CD14-positive monocyte (primary cell): ENCODE data around the gene CATSPERE. TPM values are rescaled to one million over a fixed set of nuclear protein-coding genes. Genes with fewer than 3 reads are reported as not detected.
"Not testable (repeated sequence)": the region's sequence is repeated elsewhere in the genome, so short reads cannot be mapped to it uniquely, and the experiment has no call there.

Experiments used
- DNase-seq, 3 donors: peaks; one replicate each; pipeline ENCODE4 v3.0.0-alpha.2; 2011 to 2022
- H2AFZ ChIP-seq: 2 replicates; pipeline ENCODE4 v1.6.0; 2012; ENCODE audit warnings: mild to moderate bottlenecking, low read depth, low read length, inconsistent platforms; ENCODE audit not compliant: insufficient read depth, poor library complexity, severe bottlenecking
- H3K27ac ChIP-seq, 2 donors: 1 replicate in 1 of 2; 2 replicates in 1 of 2; pipeline ENCODE4 v1.5.1; 2012 to 2013; ENCODE audit warnings: low read length in 2 of 2, control low read depth in 1 of 2, inconsistent platforms in 1 of 2, low read depth in 1 of 2, mild to moderate bottlenecking in 1 of 2
- H3K27me3 ChIP-seq, 2 donors: one replicate each; pipeline versions ENCODE4 v1.6.0 to v1.6.1; 2011 to 2013; ENCODE audit warnings: low read length in 2 of 2; ENCODE audit not compliant: control insufficient read depth in 2 of 2, insufficient read depth in 2 of 2
- H3K36me3 ChIP-seq, 2 donors: replicated peaks in 1 of 2; 1 replicate in 1 of 2; 2 replicates in 1 of 2; pipeline versions ENCODE4 v1.5.1 to v1.6.1; 2012 to 2013; ENCODE audit warnings: low read length in 2 of 2, control low read depth in 1 of 2, inconsistent platforms in 1 of 2, mild to moderate bottlenecking in 1 of 2; ENCODE audit not compliant: insufficient read depth in 2 of 2, control insufficient read depth in 1 of 2
- H3K4me1 ChIP-seq, 2 donors: 1 replicate in 1 of 2; 2 replicates in 1 of 2; pipeline versions ENCODE4 v1.5.1 to v1.6.1; 2012 to 2013; ENCODE audit warnings: low read length in 2 of 2, control low read depth in 1 of 2, inconsistent platforms in 1 of 2, mild to moderate bottlenecking in 1 of 2, moderate library complexity in 1 of 2; ENCODE audit not compliant: insufficient read depth in 2 of 2, control insufficient read depth in 1 of 2
- H3K4me2 ChIP-seq: replicated peaks from 2 replicates; pipeline ENCODE3; 2012; ENCODE audit warnings: low read length, moderate library complexity, mild to moderate bottlenecking; ENCODE audit not compliant: poor library complexity, severe bottlenecking; ENCODE audit errors: extremely low read depth
- H3K4me3 ChIP-seq, 3 experiments: fragments of 200-600 bp in 1 of 3; sonication (generic) in 1 of 3; replicated peaks in 1 of 3; 1 replicate in 2 of 3; 2 replicates in 1 of 3; pipeline ENCODE4 v1.5.1; 2011 to 2013; ENCODE audit warnings: low read length in 3 of 3, mild to moderate bottlenecking in 3 of 3, control low read depth in 2 of 3, low read depth in 2 of 3, inconsistent platforms in 1 of 3, moderate library complexity in 1 of 3
- H3K79me2 ChIP-seq: 2 replicates; pipeline ENCODE4 v1.6.0; 2012; ENCODE audit warnings: mild to moderate bottlenecking, control low read depth, inconsistent platforms, low read length, moderate library complexity; ENCODE audit not compliant: insufficient read depth
- H3K9ac ChIP-seq: 2 replicates; pipeline ENCODE4 v1.6.0; 2017; ENCODE audit warnings: low read length, mild to moderate bottlenecking; ENCODE audit not compliant: insufficient read depth, poor library complexity, severe bottlenecking
- H3K9me3 ChIP-seq, 2 donors: replicated peaks in 1 of 2; 1 replicate in 1 of 2; 2 replicates in 1 of 2; pipeline versions ENCODE4 v1.5.1 to v1.6.1; 2012 to 2013; ENCODE audit warnings: low read length in 2 of 2, control low read depth in 1 of 2; ENCODE audit not compliant: control insufficient read depth in 1 of 2, insufficient read depth in 1 of 2
- H4K20me1 ChIP-seq: 2 replicates; pipeline ENCODE4 v1.6.0; 2012; ENCODE audit warnings: mild to moderate bottlenecking, low read length, control low read depth, moderate library complexity; ENCODE audit not compliant: insufficient read depth
- H3K27ac Mint-ChIP-seq, 7 donors: one replicate each; pipeline ENCODE4 v1.8.0; 2020; ENCODE audit warnings: mild to moderate bottlenecking in 7 of 7, mixed read lengths in 7 of 7, moderate library complexity in 6 of 7, inconsistent platforms in 2 of 7
- H3K27me3 Mint-ChIP-seq, 3 donors: one replicate each; pipeline ENCODE4 v1.8.0; 2021 to 2022; ENCODE audit warnings: low read depth in 3 of 3, mild to moderate bottlenecking in 3 of 3, mixed read lengths in 3 of 3, moderate library complexity in 3 of 3, inconsistent platforms in 1 of 3
- H3K36me3 Mint-ChIP-seq, 2 donors: one replicate each; pipeline ENCODE4 v1.8.0; 2020; ENCODE audit warnings: mixed read lengths in 2 of 2, inconsistent platforms in 1 of 2, mild to moderate bottlenecking in 1 of 2
- H3K4me1 Mint-ChIP-seq: one replicate; pipeline ENCODE4 v1.8.0; 2020; ENCODE audit warnings: mild to moderate bottlenecking, mixed read lengths
- H3K4me3 Mint-ChIP-seq, 2 donors: one replicate each; pipeline ENCODE4 v1.8.0; 2020; ENCODE audit warnings: mild to moderate bottlenecking in 2 of 2, mixed read lengths in 2 of 2, moderate library complexity in 1 of 2
- H3K9me3 Mint-ChIP-seq, 7 donors: one replicate each; pipeline ENCODE4 v1.8.0; 2020 to 2022; ENCODE audit warnings: mixed read lengths in 7 of 7, mild to moderate bottlenecking in 6 of 7, moderate library complexity in 6 of 7, inconsistent platforms in 2 of 7
- WGBS: methylation state at CpG from one replicate; pipeline ENCODE4 v1.1.5; 2013; ENCODE audit warnings: missing lambda C conversion rate; ENCODE audit not compliant: insufficient coverage; 5-methylcytosine and 5-hydroxymethylcytosine counted together
- intact Hi-C, 2 donors: fragments of 100-400 bp; cut with micrococcal nuclease; formaldehyde crosslinking; loops; one replicate each; pipeline versions ENCODE4 v1.15.0 to v1.15.1; 2023
- polyA plus RNA-seq, 3 donors: library from polyadenylated mRNA; depleted of rRNA in 1 of 3; unstranded in 2 of 3; stranded (reverse) in 1 of 3; fragments of 300-500 nt in 2 of 3; fragments of >200 nt in 1 of 3; fragmentation: Illumina TruSeq in 2 of 3; gene quantifications; 1 replicate in 2 of 3; 2 replicates in 1 of 3; pipeline ENCODE4 v1.2.3, GENCODE V29; 2012 to 2021
- TF ChIP-seq, protein P1 (sequence below): fragments of 200-600 bp; IDR thresholded peaks from one replicate; pipeline ENCODE4 v1.8.0; 2022; ENCODE audit warnings: antibody characterized with exemption, mild to moderate bottlenecking

The CATSPERE gene
- polyA plus RNA-seq, 3 donors = 0.63 TPM; not detected in 2

DNA sequence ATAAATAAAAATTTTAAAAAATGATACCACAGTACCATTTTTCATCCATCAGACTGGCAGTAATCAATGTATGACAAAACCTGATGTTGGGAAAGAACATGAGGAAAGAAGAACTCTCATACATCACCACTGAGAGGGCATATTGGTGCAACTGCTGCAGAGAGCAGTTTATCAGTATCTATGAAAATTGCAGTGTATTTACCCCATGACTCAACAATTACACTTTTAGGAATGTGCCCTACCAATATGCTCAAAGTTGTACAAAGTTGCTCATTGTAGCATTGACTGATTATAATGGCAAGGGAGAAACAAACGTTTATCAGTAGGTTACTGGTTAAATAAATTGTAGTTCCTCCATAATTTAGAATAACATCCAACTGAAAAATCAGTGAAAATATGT, 36.7 kb downstream of the CATSPERE start:
- peaks cover 0 to 14% (median 10%) of the 10 kb centered on the region in 7 donors for H3K9me3 Mint-ChIP-seq
- TF ChIP-seq, protein P1, sequence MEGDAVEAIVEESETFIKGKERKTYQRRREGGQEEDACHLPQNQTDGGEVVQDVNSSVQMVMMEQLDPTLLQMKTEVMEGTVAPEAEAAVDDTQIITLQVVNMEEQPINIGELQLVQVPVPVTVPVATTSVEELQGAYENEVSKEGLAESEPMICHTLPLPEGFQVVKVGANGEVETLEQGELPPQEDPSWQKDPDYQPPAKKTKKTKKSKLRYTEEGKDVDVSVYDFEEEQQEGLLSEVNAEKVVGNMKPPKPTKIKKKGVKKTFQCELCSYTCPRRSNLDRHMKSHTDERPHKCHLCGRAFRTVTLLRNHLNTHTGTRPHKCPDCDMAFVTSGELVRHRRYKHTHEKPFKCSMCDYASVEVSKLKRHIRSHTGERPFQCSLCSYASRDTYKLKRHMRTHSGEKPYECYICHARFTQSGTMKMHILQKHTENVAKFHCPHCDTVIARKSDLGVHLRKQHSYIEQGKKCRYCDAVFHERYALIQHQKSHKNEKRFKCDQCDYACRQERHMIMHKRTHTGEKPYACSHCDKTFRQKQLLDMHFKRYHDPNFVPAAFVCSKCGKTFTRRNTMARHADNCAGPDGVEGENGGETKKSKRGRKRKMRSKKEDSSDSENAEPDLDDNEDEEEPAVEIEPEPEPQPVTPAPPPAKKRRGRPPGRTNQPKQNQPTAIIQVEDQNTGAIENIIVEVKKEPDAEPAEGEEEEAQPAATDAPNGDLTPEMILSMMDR = no peak
- H3K27ac Mint-ChIP-seq = no peak overlapping the region
- Histone ChIP-seq H3K9me3 (no peaks in the 10 kb centered on the region), H3K4me2 (no peak overlapping the region), H3K36me3 (no peaks in the 10 kb centered on the region), H3K4me1 (no peaks in the 10 kb centered on the region), H2AFZ (no peak overlapping the region), H3K27me3 (no peaks in the 10 kb centered on the region), H3K9ac (no peak overlapping the region), H3K4me3 (no peak overlapping the region), H4K20me1 (no peaks in the 10 kb centered on the region), H3K79me2 (no peaks in the 10 kb centered on the region), H3K27ac (no peak overlapping the region)
- WGBS = no CpG with 5 or more reads among the region's 1 CpG
- no peak for DNase-seq
- no peaks in the 10 kb centered on the region for H3K4me1 Mint-ChIP-seq
- no peak overlapping the region for H3K4me3 Mint-ChIP-seq
- peaks cover 0 to 2% (median 0%) of the 10 kb centered on the region in 3 donors for H3K27me3 Mint-ChIP-seq
- intact Hi-C loops = no loop called here
- no peaks in the 10 kb centered on the region for H3K36me3 Mint-ChIP-seq

DNA sequence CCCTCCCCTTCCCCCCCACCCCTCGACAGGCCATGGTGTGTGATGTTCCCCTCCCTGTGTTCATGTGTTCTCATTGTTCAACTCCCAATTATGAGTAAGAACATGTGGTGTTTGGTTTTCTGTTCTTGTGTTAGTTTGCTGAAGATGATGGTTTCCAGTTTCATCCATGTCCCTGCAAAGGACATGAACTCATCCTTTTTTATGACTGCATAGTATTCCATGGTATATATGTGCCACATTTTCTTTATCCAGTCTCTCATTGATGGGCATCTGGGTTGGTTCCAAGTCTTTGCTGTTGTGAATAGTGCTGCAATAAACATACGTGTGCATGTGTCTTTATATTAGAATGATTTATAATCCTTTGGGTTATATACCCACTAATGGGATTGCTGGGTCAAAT, 38.4 kb downstream of the CATSPERE start:
- H4K20me1 ChIP-seq, H3K36me3 ChIP-seq, H3K4me2 ChIP-seq, H3K79me2 ChIP-seq, H3K27ac Mint-ChIP-seq, H3K9ac ChIP-seq, H3K27me3 ChIP-seq, H3K4me1 Mint-ChIP-seq, H3K27me3 Mint-ChIP-seq, H3K4me3 Mint-ChIP-seq, H3K9me3 ChIP-seq, DNase-seq, H3K27ac ChIP-seq, intact Hi-C loops, H3K4me1 ChIP-seq, H3K4me3 ChIP-seq, H2AFZ ChIP-seq, H3K36me3 Mint-ChIP-seq: not testable (repeated sequence)
- peaks cover 0 to 14% (median 10%) of the 10 kb centered on the region in 7 donors for H3K9me3 Mint-ChIP-seq
- WGBS = no CpG with 5 or more reads among the region's 2 CpGs

DNA sequence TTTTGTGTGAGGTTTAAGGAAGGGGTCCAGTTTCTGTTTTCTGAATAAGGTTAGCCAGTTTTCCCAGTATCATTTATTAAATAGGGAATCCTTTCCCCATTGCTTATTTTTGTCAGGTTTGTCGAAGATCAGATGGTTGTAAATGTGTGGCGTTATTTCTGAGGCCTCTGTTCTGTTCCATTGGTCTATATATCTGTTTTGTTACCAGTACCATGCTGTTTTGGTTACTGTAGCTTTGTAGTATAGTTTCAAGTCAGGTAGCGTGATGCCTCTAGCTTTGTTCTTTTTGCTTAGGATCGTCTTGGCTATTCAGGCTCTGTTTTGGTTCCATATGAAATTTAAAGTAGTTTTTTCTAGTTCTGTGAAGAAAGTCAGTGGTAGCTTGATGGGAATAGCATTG, 39.4 kb downstream of the CATSPERE start:
- H3K36me3 Mint-ChIP-seq, H3K36me3 ChIP-seq, H3K4me1 Mint-ChIP-seq, intact Hi-C loops, H3K4me3 ChIP-seq, H3K27me3 ChIP-seq, H3K4me3 Mint-ChIP-seq, H3K4me1 ChIP-seq, H3K27me3 Mint-ChIP-seq, H3K4me2 ChIP-seq, H3K9ac ChIP-seq, H2AFZ ChIP-seq, H3K79me2 ChIP-seq, H3K27ac ChIP-seq, H3K9me3 ChIP-seq, DNase-seq, H4K20me1 ChIP-seq, H3K27ac Mint-ChIP-seq: not testable (repeated sequence)
- WGBS = no CpG with 5 or more reads among the region's 4 CpGs
- peaks cover 0 to 14% (median 9%) of the 10 kb centered on the region in 7 donors for H3K9me3 Mint-ChIP-seq
